ENCODE data around the gene SCNM1.

SCNM1 gene, protein sequence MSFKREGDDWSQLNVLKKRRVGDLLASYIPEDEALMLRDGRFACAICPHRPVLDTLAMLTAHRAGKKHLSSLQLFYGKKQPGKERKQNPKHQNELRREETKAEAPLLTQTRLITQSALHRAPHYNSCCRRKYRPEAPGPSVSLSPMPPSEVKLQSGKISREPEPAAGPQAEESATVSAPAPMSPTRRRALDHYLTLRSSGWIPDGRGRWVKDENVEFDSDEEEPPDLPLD

GRCh38 chr1:151165738-151166504 is at the start of gene SCNM1, which contains the start of gene LYSMD1:
Gene SCNM1 (plus strand): TSS chr1:151166144. CDS start chr1:151166153, 9 bp downstream.
Gene LYSMD1 (minus strand): TSS chr1:151165902. CDS start chr1:151165258, 644 bp downstream.
- peaks cover 5% of the 10 kb centered on the region for H3K36me3 ChIP-seq (ENCODE audit: insufficient read depth, low read length)

DNA sequence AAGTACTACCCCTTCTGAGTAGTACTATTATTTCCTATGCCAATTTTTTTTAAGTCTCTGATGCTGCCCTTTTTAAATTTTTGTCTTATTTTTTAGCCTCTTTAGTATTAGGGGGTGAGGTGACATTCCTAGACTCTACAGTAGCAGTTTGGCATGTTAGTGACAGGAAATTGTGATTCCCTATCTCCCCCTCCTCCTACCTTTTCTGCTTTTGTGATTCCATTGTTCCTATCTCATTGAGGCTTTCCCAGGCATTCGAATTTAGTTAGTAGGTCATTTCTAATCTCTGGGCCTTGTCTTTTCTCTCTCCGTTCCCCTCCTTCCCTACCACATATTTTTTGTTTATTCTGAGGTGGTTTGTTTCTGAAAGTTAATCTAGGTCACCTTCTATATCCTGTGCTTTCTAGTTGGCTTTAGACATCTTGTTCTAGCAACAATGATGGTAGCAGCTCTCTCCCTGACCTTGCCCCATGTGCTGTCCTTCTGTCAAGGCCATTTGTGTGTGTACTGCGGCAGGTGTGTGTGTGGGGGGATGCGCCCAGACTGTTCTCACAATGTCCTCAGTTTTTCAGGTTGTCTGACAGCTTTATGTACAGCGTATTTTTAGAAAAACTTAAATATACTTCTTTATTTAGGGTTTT is 41.1 kb upstream of the SCNM1 start:
- Histone ChIP-seq H3K4me1 (ENCODE audit: insufficient read depth, low read length) (peaks cover 13% of the 10 kb centered on the region), H3K9ac (ENCODE audit: low read depth, low read length) (no peak overlapping the region), H3K36me3 (ENCODE audit: insufficient read depth, low read length) (no peaks in the 10 kb centered on the region), H3K9me3 (ENCODE audit: control insufficient read depth, insufficient read depth, low read length) (no peaks in the 10 kb centered on the region)

More at GRCh38 chr1:151165738-151166504, at the start of gene SCNM1, which contains the start of gene LYSMD1:
- Histone ChIP-seq H3K9me3 (ENCODE audit: control insufficient read depth, insufficient read depth, low read length) (no peaks in the 10 kb centered on the region), H3K9ac (ENCODE audit: low read depth, low read length) (peak within 1 kb of the TSS; percentile 90), H3K4me1 (ENCODE audit: insufficient read depth, low read length) (peaks cover 9% of the 10 kb centered on the region)

GRCh38 chr1:151128800-151129199 is 37.1 kb upstream of the SCNM1 start:
- no peak overlapping the region for H3K9ac ChIP-seq (ENCODE audit: low read depth, low read length)
- peaks cover 19% of the 10 kb centered on the region for H3K4me1 ChIP-seq (ENCODE audit: insufficient read depth, low read length)
- no peaks in the 10 kb centered on the region for H3K36me3 ChIP-seq (ENCODE audit: insufficient read depth, low read length)
- no peaks in the 10 kb centered on the region for H3K9me3 ChIP-seq (ENCODE audit: control insufficient read depth, insufficient read depth, low read length)

DNA sequence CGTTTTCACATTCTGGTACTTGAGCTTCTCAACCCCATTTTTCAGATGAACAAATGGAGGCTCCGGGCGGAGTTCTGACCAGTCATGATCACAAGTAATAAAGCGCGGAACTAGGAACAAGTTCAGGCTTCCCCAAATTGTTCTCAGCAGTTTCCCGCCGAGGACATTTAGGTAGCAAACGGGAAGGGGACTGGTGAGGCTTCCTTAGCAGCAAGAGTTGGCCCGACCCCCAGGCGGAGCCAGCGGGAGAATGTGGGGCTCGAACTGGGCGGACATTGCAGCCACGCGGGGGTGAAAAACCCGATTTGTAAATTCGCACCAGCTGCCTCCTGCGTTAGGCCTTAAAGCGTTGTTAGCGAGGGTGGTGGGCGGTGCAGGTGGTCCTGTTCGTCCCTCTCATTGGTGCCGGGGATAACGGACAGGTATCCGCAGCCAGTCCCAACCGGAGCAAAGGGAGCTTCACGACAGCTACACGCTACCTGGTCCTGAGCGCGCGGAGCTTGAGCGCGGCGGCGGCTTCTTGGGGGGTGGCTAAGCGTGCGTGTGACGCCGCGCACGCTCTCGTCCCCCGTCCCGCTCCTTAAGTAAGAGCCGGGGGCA is 34.9 kb upstream of the SCNM1 start:
- Histone ChIP-seq H3K9ac (ENCODE audit: low read depth, low read length) (peak overlapping the region; percentile 77), H3K9me3 (ENCODE audit: control insufficient read depth, insufficient read depth, low read length) (no peaks in the 10 kb centered on the region), H3K4me1 (ENCODE audit: insufficient read depth, low read length) (peaks cover 7% of the 10 kb centered on the region), H3K36me3 (ENCODE audit: insufficient read depth, low read length) (no peaks in the 10 kb centered on the region; the same call in 1 of the 2 replicates)

- H3K9ac ChIP-seq (ENCODE audit: low read depth, low read length): peak overlapping the region; percentile 77
- peaks cover 6% of the 10 kb centered on the region; the same call in 1 of the 2 replicates for H3K4me1 ChIP-seq (ENCODE audit: insufficient read depth, low read length)
- H3K9me3 ChIP-seq (ENCODE audit: control insufficient read depth, insufficient read depth, low read length): no peaks in the 10 kb centered on the region
- no peaks in the 10 kb centered on the region; the same call in 1 of the 2 replicates for H3K36me3 ChIP-seq (ENCODE audit: insufficient read depth, low read length)
Observed at GRCh38 chr1:151131701-151132334, 34.1 kb upstream of the SCNM1 start.

- Histone ChIP-seq H3K4me1 (ENCODE audit: insufficient read depth, low read length) (peaks cover 6% of the 10 kb centered on the region; the same call in 1 of the 2 replicates), H3K9me3 (ENCODE audit: control insufficient read depth, insufficient read depth, low read length) (no peaks in the 10 kb centered on the region), H3K9ac (ENCODE audit: low read depth, low read length) (peak overlapping the region; percentile 77), H3K36me3 (ENCODE audit: insufficient read depth, low read length) (no peaks in the 10 kb centered on the region; the same call in 1 of the 2 replicates)
Observed at GRCh38 chr1:151132335-151133017, 33.5 kb upstream of the SCNM1 start.

DNA sequence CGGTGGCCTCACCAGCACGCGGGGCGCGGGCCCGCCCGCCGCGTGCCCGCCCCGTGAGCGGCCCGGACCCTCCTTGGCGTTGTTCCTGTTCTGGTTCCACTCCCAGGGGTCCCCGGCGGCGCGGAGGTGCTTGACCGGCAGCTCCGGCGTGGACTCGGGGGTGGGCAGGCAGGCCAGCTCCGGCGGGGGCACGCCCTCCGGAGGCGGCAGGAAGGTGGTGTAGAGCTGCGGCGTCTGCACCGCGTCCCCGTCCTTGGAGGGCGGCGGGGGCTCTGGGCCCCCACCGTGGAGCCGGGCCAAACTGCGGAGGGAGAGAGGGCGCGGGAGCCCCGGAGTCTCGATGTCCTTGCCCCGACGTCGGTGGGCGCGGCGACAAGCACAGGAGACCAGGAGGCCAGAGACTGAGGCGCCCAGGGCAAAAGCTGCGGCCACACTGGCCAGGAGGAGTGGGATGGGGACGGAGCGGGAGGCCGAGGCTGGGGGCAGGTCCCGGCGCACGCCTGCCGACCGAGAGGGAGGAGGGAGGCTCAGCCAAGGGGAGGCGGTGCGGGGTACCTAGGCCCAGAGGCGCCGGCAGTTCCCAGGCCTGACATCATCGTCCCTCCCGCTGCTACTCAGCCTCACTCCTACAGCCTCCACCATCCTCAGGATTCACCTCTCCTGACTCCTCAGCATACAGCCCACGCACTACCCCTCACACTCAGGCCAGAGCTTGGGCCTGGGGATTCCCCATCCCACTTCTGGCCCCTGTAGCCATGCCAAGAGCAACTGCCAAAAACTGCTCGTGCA is 32.7 kb upstream of the SCNM1 start:
- H3K4me1 ChIP-seq (ENCODE audit: insufficient read depth, low read length): peaks cover 6% of the 10 kb centered on the region; the same call in 1 of the 2 replicates
- H3K36me3 ChIP-seq (ENCODE audit: insufficient read depth, low read length): no peaks in the 10 kb centered on the region; the same call in 1 of the 2 replicates
- no peaks in the 10 kb centered on the region for H3K9me3 ChIP-seq (ENCODE audit: control insufficient read depth, insufficient read depth, low read length)
- peak overlapping the region; percentile 77 for H3K9ac ChIP-seq (ENCODE audit: low read depth, low read length)

GRCh38 chr1:151134396-151134795 is 31.5 kb upstream of the SCNM1 start:
- H3K36me3 ChIP-seq (ENCODE audit: insufficient read depth, low read length): no peaks in the 10 kb centered on the region; the same call in 1 of the 2 replicates
- no peaks in the 10 kb centered on the region for H3K9me3 ChIP-seq (ENCODE audit: control insufficient read depth, insufficient read depth, low read length)
- no peak overlapping the region for H3K9ac ChIP-seq (ENCODE audit: low read depth, low read length)
- H3K4me1 ChIP-seq (ENCODE audit: insufficient read depth, low read length): peaks cover 6% of the 10 kb centered on the region; the same call in 1 of the 2 replicates

- H3K36me3 ChIP-seq (ENCODE audit: insufficient read depth, low read length): no peaks in the 10 kb centered on the region; the same call in 1 of the 2 replicates
- H3K4me1 ChIP-seq (ENCODE audit: insufficient read depth, low read length): peaks cover 6% of the 10 kb centered on the region; the same call in 1 of the 2 replicates
- no peak overlapping the region for H3K9ac ChIP-seq (ENCODE audit: low read depth, low read length)
- no peaks in the 10 kb centered on the region for H3K9me3 ChIP-seq (ENCODE audit: control insufficient read depth, insufficient read depth, low read length)
Observed at GRCh38 chr1:151134991-151135390, 31.0 kb upstream of the SCNM1 start.

DNA sequence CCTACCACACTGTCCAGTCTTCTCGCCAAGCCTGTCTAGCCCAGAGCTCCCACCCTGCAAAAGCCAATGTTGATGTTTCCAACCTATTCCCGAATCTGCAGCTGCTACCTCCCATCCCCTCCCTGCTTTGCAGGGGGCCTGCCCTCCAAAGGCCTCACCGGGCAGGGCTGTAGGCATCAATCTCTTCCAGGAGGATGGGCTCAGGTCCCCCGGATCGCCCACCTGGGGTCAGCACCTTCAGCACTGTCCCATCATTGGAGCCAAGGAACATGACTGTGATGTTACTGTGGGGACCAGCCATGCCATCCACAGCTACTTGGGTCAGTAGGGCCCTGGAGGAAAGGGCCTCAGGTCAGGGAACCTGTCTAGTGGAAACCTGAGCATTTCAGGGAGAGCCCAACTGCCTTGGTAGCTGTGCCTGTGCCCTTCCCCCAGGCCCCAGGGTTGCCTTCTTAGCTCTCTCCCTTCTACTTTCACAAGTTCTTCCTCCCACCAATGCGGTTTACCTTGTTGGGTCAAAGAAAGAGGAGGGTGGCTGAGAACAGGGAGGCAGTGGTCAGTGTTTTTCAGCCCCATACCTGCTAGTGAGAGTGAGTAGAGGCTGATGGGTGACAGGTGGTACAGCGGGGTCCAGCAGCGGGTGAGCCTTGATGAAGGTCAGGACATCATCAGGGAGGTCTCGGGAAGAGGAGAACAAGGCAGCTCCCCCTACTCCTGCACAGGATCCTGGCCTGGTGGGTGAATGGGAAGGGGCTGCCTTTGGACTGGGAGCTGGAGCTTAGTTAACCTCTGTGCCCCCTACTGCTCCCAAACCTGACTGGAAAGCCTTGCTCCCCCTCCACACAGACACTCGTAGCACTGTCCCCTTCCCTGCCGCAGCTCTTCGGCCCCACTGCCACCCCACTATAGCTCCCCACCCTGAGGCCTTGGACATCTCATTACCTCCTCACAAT is 30.2 kb upstream of the SCNM1 start:
- H3K4me1 ChIP-seq (ENCODE audit: insufficient read depth, low read length): peaks cover 5% of the 10 kb centered on the region; the same call in 1 of the 2 replicates
- no peak overlapping the region for H3K9ac ChIP-seq (ENCODE audit: low read depth, low read length)
- H3K9me3 ChIP-seq (ENCODE audit: control insufficient read depth, insufficient read depth, low read length): no peaks in the 10 kb centered on the region
- H3K36me3 ChIP-seq (ENCODE audit: insufficient read depth, low read length): no peaks in the 10 kb centered on the region; the same call in 1 of the 2 replicates

- no peak overlapping the region for H3K9ac ChIP-seq (ENCODE audit: low read depth, low read length)
- peaks cover 6% of the 10 kb centered on the region; the same call in 1 of the 2 replicates for H3K4me1 ChIP-seq (ENCODE audit: insufficient read depth, low read length)
- no peaks in the 10 kb centered on the region for H3K9me3 ChIP-seq (ENCODE audit: control insufficient read depth, insufficient read depth, low read length)
- H3K36me3 ChIP-seq (ENCODE audit: insufficient read depth, low read length): no peaks in the 10 kb centered on the region; the same call in 1 of the 2 replicates
Observed at GRCh38 chr1:151137789-151138188, 28.2 kb upstream of the SCNM1 start.

Measured in ES-I3 (cell line).